Naive thymus-derived CD4-positive, alpha-beta T cell (primary cell): Measurements from ENCODE around the gene MAT2A. TPM values are rescaled to one million over a fixed set of nuclear protein-coding genes. Genes with fewer than 3 reads are reported as not detected.

Source experiments
- ATAC-seq: fragments of 150-1000 bp; cut with Tn5 transposase; 2 replicates; pipeline ENCODE4 v1.10.0; 2021; ENCODE audit warnings: mild to moderate bottlenecking, moderate library complexity
- CTCF ChIA-PET: fragments of 350-600 bp; sonication (Branson Sonifier 250); formaldehyde crosslinking; loops from one replicate; lab custom pipeline; 2021; ENCODE audit warnings: antibody characterized with exemption; lab: Charles Lee
- POLR2A ChIA-PET: fragments of 350-600 bp; sonication (Branson Sonifier 250); formaldehyde crosslinking; loops from one replicate; lab custom pipeline; 2021; ENCODE audit warnings: antibody characterized with exemption, inconsistent platforms; lab: Charles Lee
- DNase-seq, 9 donors: peaks; one replicate each; pipeline versions ENCODE4 v3.0.0 to v3.0.0-alpha.2; 2020 to 2022; ENCODE audit warnings: mixed read lengths in 1 of 9
- H3K27ac ChIP-seq: one replicate; pipeline ENCODE4 v1.7.0; 2013; ENCODE audit warnings: mild to moderate bottlenecking, low read depth, low read length, moderate library complexity
- H3K27me3 ChIP-seq, 2 donors: one replicate each; pipeline ENCODE4 v1.7.0; 2013; ENCODE audit warnings: low read length in 2 of 2, mild to moderate bottlenecking in 2 of 2, moderate library complexity in 2 of 2; ENCODE audit not compliant: control insufficient read depth in 2 of 2, insufficient read depth in 2 of 2
- H3K36me3 ChIP-seq, 3 experiments: 1 replicate in 2 of 3; 2 replicates in 1 of 3; pipeline ENCODE4 v1.7.0; 2013; ENCODE audit warnings: low read length in 3 of 3, mild to moderate bottlenecking in 3 of 3, moderate library complexity in 1 of 3; ENCODE audit not compliant: insufficient read depth in 3 of 3, control insufficient read depth in 2 of 3
- H3K4me1 ChIP-seq, 2 donors: one replicate each; pipeline ENCODE4 v1.7.0; 2013; ENCODE audit warnings: low read length in 2 of 2, mild to moderate bottlenecking in 2 of 2, moderate library complexity in 1 of 2; ENCODE audit not compliant: control insufficient read depth in 2 of 2, insufficient read depth in 2 of 2
- H3K4me3 ChIP-seq: 2 replicates; pipeline ENCODE4 v1.7.0; 2013; ENCODE audit warnings: mild to moderate bottlenecking, low read length
- H3K9me3 ChIP-seq, 3 experiments: 1 replicate in 2 of 3; 2 replicates in 1 of 3; pipeline ENCODE4 v1.7.0; 2013; ENCODE audit warnings: low read length in 3 of 3; ENCODE audit not compliant: control insufficient read depth in 2 of 3
- H3K27ac Mint-ChIP-seq, 9 donors: one replicate each; pipeline ENCODE4 v1.8.0; 2020 to 2022; ENCODE audit warnings: mixed read lengths in 9 of 9, mild to moderate bottlenecking in 8 of 9, moderate library complexity in 5 of 9, inconsistent platforms in 2 of 9
- H3K27me3 Mint-ChIP-seq, 5 donors: one replicate each; pipeline ENCODE4 v1.8.0; 2021 to 2022; ENCODE audit warnings: mixed read lengths in 5 of 5, mild to moderate bottlenecking in 1 of 5
- H3K36me3 Mint-ChIP-seq, 5 donors: one replicate each; pipeline ENCODE4 v1.8.0; 2020 to 2022; ENCODE audit warnings: mixed read lengths in 5 of 5, mild to moderate bottlenecking in 3 of 5, inconsistent platforms in 1 of 5
- H3K4me1 Mint-ChIP-seq, 7 donors: one replicate each; pipeline ENCODE4 v1.8.0; 2020 to 2022; ENCODE audit warnings: mixed read lengths in 7 of 7, mild to moderate bottlenecking in 3 of 7, inconsistent platforms in 1 of 7
- H3K4me3 Mint-ChIP-seq, 10 donors: one replicate each; pipeline ENCODE4 v1.8.0; 2020 to 2022; ENCODE audit warnings: mild to moderate bottlenecking in 10 of 10, mixed read lengths in 10 of 10, moderate library complexity in 6 of 10, inconsistent platforms in 2 of 10
- H3K9me3 Mint-ChIP-seq, 11 donors: one replicate each; pipeline ENCODE4 v1.8.0; 2020 to 2022; ENCODE audit warnings: mixed read lengths in 11 of 11, mild to moderate bottlenecking in 4 of 11, inconsistent platforms in 1 of 11, moderate library complexity in 1 of 11
- intact Hi-C, 2 donors: fragments of 100-400 bp; cut with micrococcal nuclease; formaldehyde crosslinking; loops; one replicate each; pipeline ENCODE4 v1.15.1; 2023
- polyA plus RNA-seq, 2 donors: library from polyadenylated mRNA; unstranded; fragments of 300-500 nt; fragmentation: Illumina TruSeq; gene quantifications; one replicate each; pipeline ENCODE4 v1.2.3, GENCODE V29; 2021
- total RNA-seq, 6 experiments: library from RNA in 5 of 6; stranded (reverse) in 5 of 6; gene quantifications; 1 replicate in 5 of 6; 2 replicates in 1 of 6; pipeline ENCODE4 v1.2.3 and lab custom pipeline; 2021 to 2026

The MAT2A gene
- total and polyA plus RNA-seq, 7 experiments from 2014 or later: 79.8 to 268 (median 127) TPM

DNA sequence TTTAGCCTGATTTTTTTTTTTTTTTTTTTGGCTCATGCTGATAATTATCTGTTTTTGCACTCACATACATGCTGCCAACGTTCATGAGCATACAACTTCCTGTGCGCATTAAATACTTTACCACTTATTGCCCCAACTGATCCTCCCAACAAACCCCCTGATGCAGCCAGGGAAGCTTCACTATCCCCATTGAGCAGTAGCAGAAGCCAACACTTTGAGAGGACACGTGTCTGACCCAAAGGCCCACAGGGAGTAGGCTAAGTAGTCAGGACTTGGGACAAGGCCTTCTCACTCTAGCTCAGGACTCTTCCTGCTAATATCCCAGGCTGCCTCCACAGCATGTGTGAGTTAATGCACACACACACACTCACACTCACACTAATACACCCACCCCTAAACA is 36.2 kb upstream of the MAT2A start:
- Histone ChIP-seq H3K36me3 (no peaks in the 10 kb centered on the region), H3K4me1 (no peaks in the 10 kb centered on the region), H3K4me3 (no peak overlapping the region), H3K27me3 (no peaks in the 10 kb centered on the region), H3K27ac (no peak overlapping the region), H3K9me3 (no peaks in the 10 kb centered on the region)
- DNase-seq: no peak
- ATAC-seq: no peak
- ChIA-PET POLR2A (no interaction called here), CTCF (no interaction called here)
- H3K4me3 Mint-ChIP-seq: no peak overlapping the region
- peaks cover 0 to 7% (median 0%) of the 10 kb centered on the region in 7 donors for H3K4me1 Mint-ChIP-seq
- H3K36me3 Mint-ChIP-seq: no peaks in the 10 kb centered on the region
- no peak overlapping the region for H3K27ac Mint-ChIP-seq
- no peaks in the 10 kb centered on the region for H3K9me3 Mint-ChIP-seq
- peaks cover 0 to 4% (median 0%) of the 10 kb centered on the region in 5 donors for H3K27me3 Mint-ChIP-seq
- intact Hi-C loops: no loop called here

DNA sequence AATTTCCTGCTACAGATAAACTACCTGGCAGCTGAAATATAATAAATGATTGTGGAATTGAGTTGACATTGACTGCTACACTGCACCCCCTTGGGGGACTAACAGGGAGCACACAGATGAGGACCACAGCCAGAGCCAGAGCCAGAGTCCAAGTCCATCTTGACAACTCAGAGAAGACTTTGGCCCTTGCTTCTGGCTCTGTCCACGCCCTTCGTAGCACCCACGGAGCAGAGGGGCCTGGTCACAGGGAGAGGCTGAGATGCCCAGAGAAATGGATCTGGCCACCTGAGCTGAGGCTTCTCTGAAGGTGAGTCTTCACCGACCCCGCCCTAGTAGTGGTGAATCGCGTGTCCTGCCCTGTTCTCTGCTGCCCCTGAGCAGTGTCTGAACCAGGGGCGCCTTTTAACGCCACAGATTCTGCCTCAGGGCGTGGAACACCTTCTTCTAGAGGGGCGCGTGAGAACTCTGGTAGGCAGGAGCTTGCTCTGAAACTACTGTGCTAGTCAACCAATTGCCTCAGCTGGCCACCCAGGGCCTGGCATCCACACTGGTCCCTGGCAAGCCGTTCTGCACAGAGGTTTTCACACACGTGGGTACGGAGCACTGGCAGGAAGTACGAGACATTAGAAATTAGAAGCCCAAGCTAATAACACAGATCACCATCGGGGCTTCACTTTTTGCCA is 35.7 kb upstream of the MAT2A start:
- peaks cover 0 to 4% (median 0%) of the 10 kb centered on the region in 5 donors for H3K27me3 Mint-ChIP-seq
- peaks cover 0 to 7% (median 0%) of the 10 kb centered on the region in 7 donors for H3K4me1 Mint-ChIP-seq
- no peaks in the 10 kb centered on the region for H3K9me3 Mint-ChIP-seq
- H3K36me3 Mint-ChIP-seq: no peaks in the 10 kb centered on the region
- Histone ChIP-seq H3K4me1 (no peaks in the 10 kb centered on the region), H3K9me3 (no peaks in the 10 kb centered on the region), H3K4me3 (no peak overlapping the region), H3K36me3 (no peaks in the 10 kb centered on the region), H3K27me3 (no peaks in the 10 kb centered on the region), H3K27ac (no peak overlapping the region)
- no peak overlapping the region for H3K4me3 Mint-ChIP-seq
- DNase-seq: no peak
- ChIA-PET POLR2A (no interaction called here), CTCF (interaction anchor here (1.4 kb wide), 1 partner anchor 47 kb away, joined by 3 read pairs; no protein-coding TSS in a partner anchor)
- ATAC-seq: no peak
- intact Hi-C loops: no loop called here
- H3K27ac Mint-ChIP-seq: no peak overlapping the region

GRCh38 chr2:85503851-85504777 is 34.9 kb upstream of the MAT2A start:
- POLR2A ChIA-PET: no interaction called here
- intact Hi-C loops: no loop called here
- H3K36me3 ChIP-seq: no peaks in the 10 kb centered on the region
- ATAC-seq: no peak
- H3K27ac Mint-ChIP-seq: peak overlapping the region in 1 of 9 donors; percentile 11
- no peak overlapping the region for H3K27ac ChIP-seq
- H3K27me3 ChIP-seq: no peaks in the 10 kb centered on the region
- no peak overlapping the region for H3K4me3 ChIP-seq
- DNase-seq: no peak
- no peak overlapping the region for H3K4me3 Mint-ChIP-seq
- no peaks in the 10 kb centered on the region for H3K36me3 Mint-ChIP-seq
- peaks cover 0 to 5% (median 0%) of the 10 kb centered on the region in 7 donors for H3K4me1 Mint-ChIP-seq
- H3K9me3 ChIP-seq: no peaks in the 10 kb centered on the region
- H3K4me1 ChIP-seq: no peaks in the 10 kb centered on the region
- CTCF ChIA-PET: interaction anchor here (1.4 kb wide), 1 partner anchor 46 kb away, joined by 3 read pairs; no protein-coding TSS in a partner anchor
- H3K9me3 Mint-ChIP-seq: no peaks in the 10 kb centered on the region
- H3K27me3 Mint-ChIP-seq: peaks cover 0 to 4% (median 0%) of the 10 kb centered on the region in 5 donors

GRCh38 chr2:85504778-85505261 is 34.1 kb upstream of the MAT2A start:
- Histone ChIP-seq H3K4me3 (no peak overlapping the region), H3K9me3 (no peaks in the 10 kb centered on the region), H3K36me3 (no peaks in the 10 kb centered on the region), H3K4me1 (no peaks in the 10 kb centered on the region), H3K27ac (no peak overlapping the region), H3K27me3 (no peaks in the 10 kb centered on the region)
- ChIA-PET CTCF (interaction anchor here (0.8 to 1.4 kb wide), 2 partner anchors 46 to 85 kb away, joined by 3 read pairs; no protein-coding TSS in a partner anchor), POLR2A (no interaction called here)
- no peak overlapping the region for H3K27ac Mint-ChIP-seq
- peaks cover 0 to 4% (median 0%) of the 10 kb centered on the region in 5 donors for H3K27me3 Mint-ChIP-seq
- no peak for ATAC-seq
- peaks cover 0 to 5% (median 0%) of the 10 kb centered on the region in 7 donors for H3K4me1 Mint-ChIP-seq
- no peak for DNase-seq
- H3K36me3 Mint-ChIP-seq: no peaks in the 10 kb centered on the region
- no peak overlapping the region for H3K4me3 Mint-ChIP-seq
- H3K9me3 Mint-ChIP-seq: no peaks in the 10 kb centered on the region
- intact Hi-C loops: loop anchor here in 1 of 2 donors (5.0 kb wide), 1 partner anchor 53 kb away; no protein-coding TSS in a partner anchor

- ChIA-PET POLR2A (interaction anchor here (0.6 kb wide), 1 partner anchor 1114 kb away, joined by 3 read pairs; no protein-coding TSS in a partner anchor), CTCF (interaction anchor here (0.8 kb wide), 1 partner anchor 86 kb away, joined by 3 read pairs; no protein-coding TSS in a partner anchor)
- intact Hi-C loops: loop anchor here in 1 of 2 donors (5.0 kb wide), 1 partner anchor 53 kb away; no protein-coding TSS in a partner anchor
- H3K36me3 ChIP-seq: no peaks in the 10 kb centered on the region
- DNase-seq: no peak
- Mint-ChIP-seq H3K27ac (no peak overlapping the region), H3K4me3 (no peak overlapping the region), H3K27me3 (peaks cover 0 to 4% (median 0%) of the 10 kb centered on the region in 5 donors), H3K9me3 (no peaks in the 10 kb centered on the region), H3K4me1 (peaks cover 0 to 5% (median 0%) of the 10 kb centered on the region in 7 donors), H3K36me3 (no peaks in the 10 kb centered on the region)
- H3K27ac ChIP-seq: no peak overlapping the region
- no peaks in the 10 kb centered on the region for H3K27me3 ChIP-seq
- no peaks in the 10 kb centered on the region for H3K9me3 ChIP-seq
- no peaks in the 10 kb centered on the region for H3K4me1 ChIP-seq
- no peak for ATAC-seq
- no peak overlapping the region for H3K4me3 ChIP-seq
These were observed 33.3 kb upstream of the MAT2A start for GRCh38 chr2:85505551-85506238.

- Mint-ChIP-seq H3K9me3 (no peaks in the 10 kb centered on the region), H3K4me1 (peaks cover 0 to 5% (median 0%) of the 10 kb centered on the region in 7 donors), H3K27ac (no peak overlapping the region), H3K27me3 (peaks cover 0 to 4% (median 0%) of the 10 kb centered on the region in 5 donors), H3K36me3 (no peaks in the 10 kb centered on the region), H3K4me3 (no peak overlapping the region)
- Histone ChIP-seq H3K4me3 (no peak overlapping the region), H3K27ac (no peak overlapping the region), H3K4me1 (no peaks in the 10 kb centered on the region), H3K9me3 (no peaks in the 10 kb centered on the region), H3K36me3 (no peaks in the 10 kb centered on the region), H3K27me3 (no peaks in the 10 kb centered on the region)
- ATAC-seq: no peak
- intact Hi-C loops: loop anchor here in 1 of 2 donors (5.0 kb wide), 1 partner anchor 54 kb away; no protein-coding TSS in a partner anchor
- ChIA-PET POLR2A (no interaction called here), CTCF (no interaction called here)
- DNase-seq: no peak
These were observed 32.2 kb upstream of the MAT2A start for GRCh38 chr2:85506768-85507181.
